Activated CD4-positive, alpha-beta T cell treated with anti-CD3 and anti-CD28 coated beads for 36 hours (primary cell): Measurements from ENCODE around the gene AEN. TPM values are rescaled to one million over a fixed set of nuclear protein-coding genes. Genes with fewer than 3 reads are reported as not detected.

ENCODE experiments used
- ATAC-seq: fragments of 200-7000 bp; cut with Tn5 transposase; one replicate; pipeline ENCODE4 v1.10.0; 2021; ENCODE audit warnings: mild to moderate bottlenecking, moderate library complexity
- CTCF ChIA-PET: fragments of 350-600 bp; sonication (Branson Sonifier 250); formaldehyde crosslinking; loops from one replicate; lab custom pipeline; 2021; ENCODE audit warnings: antibody characterized with exemption; lab: Charles Lee
- POLR2A ChIA-PET: fragments of 350-600 bp; sonication (Branson Sonifier 250); formaldehyde crosslinking; loops from one replicate; lab custom pipeline; 2021; ENCODE audit warnings: antibody characterized with exemption, inconsistent platforms; lab: Charles Lee
- DNase-seq: peaks from one replicate; pipeline ENCODE4 v3.0.0-alpha.2; 2020
- H3K27ac Mint-ChIP-seq: one replicate; pipeline ENCODE4 v1.8.0; 2021; ENCODE audit warnings: mixed read lengths
- H3K27me3 Mint-ChIP-seq: one replicate; pipeline ENCODE4 v1.8.0; 2021; ENCODE audit warnings: mixed read lengths
- H3K36me3 Mint-ChIP-seq: one replicate; pipeline ENCODE4 v1.8.0; 2021; ENCODE audit warnings: low read depth, mixed read lengths
- H3K4me1 Mint-ChIP-seq: one replicate; pipeline ENCODE4 v1.8.0; 2021; ENCODE audit warnings: mixed read lengths
- H3K4me3 Mint-ChIP-seq: one replicate; pipeline ENCODE4 v1.8.0; 2021; ENCODE audit warnings: mild to moderate bottlenecking, moderate library complexity, mixed read lengths
- H3K9me3 Mint-ChIP-seq: one replicate; pipeline ENCODE4 v1.8.0; 2021; ENCODE audit warnings: low read depth, mixed read lengths
- intact Hi-C, 2 experiments: fragments of 100-400 bp; cut with DNase I in 1 of 2; cut with micrococcal nuclease in 1 of 2; formaldehyde crosslinking; loops; one replicate each; pipeline versions ENCODE4 v1.14.2 to v1.15.1; 2022 to 2024; cut with DNase I, micrococcal nuclease
- microRNA-seq: library from miRNA; unstranded; fragments of <30 nt; microRNA quantifications from one replicate; pipeline ENCODE4 v1.2.0, GENCODE V29; 2021; ENCODE audit warnings: borderline replicate concordance
- total RNA-seq, 2 experiments: library from RNA; stranded (reverse); gene quantifications; one replicate each; pipeline ENCODE4 v1.2.3, GENCODE V29; 2021

Gene AEN
- total RNA-seq, 2 experiments from 2014 or later, result 42.8 to 52.9 TPM

DNA sequence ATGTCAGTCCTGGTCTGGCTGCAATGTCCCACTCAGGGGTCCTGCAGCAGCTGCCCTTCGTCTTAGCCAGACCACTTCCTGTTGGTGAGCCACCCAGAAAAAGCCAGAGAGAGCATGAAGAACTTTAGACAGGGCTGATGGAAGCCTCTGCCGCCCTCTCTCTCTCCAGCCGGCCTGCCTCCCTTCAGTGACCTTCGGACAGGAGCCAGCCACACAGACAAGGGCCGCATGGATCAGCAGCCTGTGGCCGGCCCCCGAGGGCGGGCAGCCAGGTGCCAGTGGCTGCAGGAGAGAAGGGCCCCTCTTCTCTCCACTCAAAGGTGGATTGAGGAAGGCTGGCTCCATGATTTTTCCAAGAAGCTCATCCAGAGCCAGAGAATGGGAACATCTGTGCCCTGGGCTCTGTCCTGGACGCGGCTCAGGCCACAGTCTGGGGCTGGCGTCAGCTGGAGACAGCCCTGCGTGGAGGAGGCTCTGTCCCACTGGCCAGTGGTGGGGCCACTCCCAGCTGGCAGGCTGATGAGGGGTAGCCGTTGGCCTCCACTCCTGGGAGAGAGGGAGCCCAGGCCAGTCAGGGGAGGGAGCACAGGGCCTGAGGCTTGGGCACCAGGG lies 60.6 kb downstream of the AEN start:
- ATAC-seq (no peak), DNase-seq (no peak)
- POLR2A ChIA-PET, result no interaction called here
- Mint-ChIP-seq H3K27me3 (peaks cover 5% of the 10 kb centered on the region), H3K9me3 (no peaks in the 10 kb centered on the region), H3K4me1 (no peaks in the 10 kb centered on the region), H3K4me3 (no peak overlapping the region), H3K36me3 (no peaks in the 10 kb centered on the region), H3K27ac (no peak overlapping the region)
- intact Hi-C loops, result no loop called here
- CTCF ChIA-PET, result interaction anchor here (0.6 kb wide), 2 partner anchors 25 to 1639 kb away, joined by 3 read pairs; no protein-coding TSS in a partner anchor

Small RNAs within 50 kb of the gene (microRNA-seq; reads per million reads assigned to microRNA genes)
- gene MIR1179 (1.1 reads per million), gene MIR3529 (not detected), gene MIR7-2 (not detected)

Other genes starting within 250 kb of the AEN start
- gene MRPL46, start 154.0 kb upstream of the AEN start, total RNA-seq, result 10 to 100 TPM; 31.0 to 35.6 TPM
- 10 to 100 TPM; 58.3 to 67.1 TPM for gene MRPS11, start 153.6 kb upstream of the AEN start, total RNA-seq
- 1 to 10 TPM; 2.7 to 3.0 TPM for gene DET1, start 74.7 kb upstream of the AEN start, total RNA-seq
- gene ISG20, start 17.7 kb downstream of the AEN start, total RNA-seq, result 100 to 1,000 TPM; 107 to 120 TPM
- not detected for gene ACAN, start 182.1 kb downstream of the AEN start, total RNA-seq